Epidermal melanocyte (primary cell): Measurements from ENCODE around the gene PHF21A.

Source experiments
- DNase-seq: peaks from one replicate; pipeline ENCODE4 v3.0.0; 2011; ENCODE audit warnings: low spot score; ENCODE audit not compliant: insufficient read length

The PHF21A gene

GRCh38 chr11:45922425-45923082, 198.7 kb downstream of the PHF21A start, which contains the start of gene LARGE2:
TSS of gene LARGE2 (plus strand) at chr11:45922656. CDS start at chr11:45922883, 227 bp downstream.
- no peak for DNase-seq

- no peak for DNase-seq
Observed at GRCh38 chr11:45921561-45922424, 199.5 kb downstream of the PHF21A start.

- DNase-seq: no peak
Observed at GRCh38 chr11:45920531-45921477, 200.4 kb downstream of the PHF21A start.

- DNase-seq: no peak
Observed at GRCh38 chr11:45919806-45920530, 201.3 kb downstream of the PHF21A start.

GRCh38 chr11:45918962-45919675, 202.1 kb downstream of the PHF21A start:
- no peak for DNase-seq

GRCh38 chr11:45918331-45918941, 202.8 kb downstream of the PHF21A start:
- DNase-seq: peak; percentile 97

GRCh38 chr11:45917623-45918330, 203.5 kb downstream of the PHF21A start, which contains the start of gene PEX16:
TSS of gene PEX16 (minus strand) at chr11:45917877. CDS start at chr11:45917811, 66 bp downstream.
- peak; percentile 99 for DNase-seq

- DNase-seq: no peak
Observed at GRCh38 chr11:45917286-45917622, 204.0 kb downstream of the PHF21A start.

GRCh38 chr11:45915446-45915845, 205.8 kb downstream of the PHF21A start:
- DNase-seq: no peak

- no peak for DNase-seq
Observed at GRCh38 chr11:45913942-45914635, 207.2 kb downstream of the PHF21A start.

GRCh38 chr11:45913514-45913913, 207.7 kb downstream of the PHF21A start:
- DNase-seq: no peak

- DNase-seq: no peak
Observed at GRCh38 chr11:45910623-45911022, 210.6 kb downstream of the PHF21A start.

- no peak for DNase-seq
Observed at GRCh38 chr11:45909594-45910475, 211.4 kb downstream of the PHF21A start.

GRCh38 chr11:45907911-45908370, 213.3 kb downstream of the PHF21A start:
- no peak for DNase-seq

GRCh38 chr11:45906965-45907611, 214.2 kb downstream of the PHF21A start, which contains the start of gene FREY1:
TSS of gene FREY1 (minus strand) at chr11:45907271. CDS start at chr11:45907245, 26 bp downstream.
- no peak for DNase-seq

GRCh38 chr11:45906096-45906682, 215.1 kb downstream of the PHF21A start:
- DNase-seq: no peak
